Upper lobe of left lung (tissue), 4 donors: Measurements from ENCODE around the gene CSF1R.

ENCODE experiments used
- EP300 ChIP-seq, 4 donors: sonication (generic); formaldehyde crosslinking; IDR thresholded peaks; one replicate each; pipeline ENCODE4 v1.5.1; 2017; ENCODE audit warnings: antibody characterized with exemption in 4 of 4, control low read depth in 2 of 4
- POLR2A ChIP-seq, 4 donors: fragments of 450-650 bp; IDR thresholded peaks; one replicate each; pipeline ENCODE4 v1.5.1; 2016 to 2017; ENCODE audit warnings: antibody characterized with exemption in 4 of 4, mild to moderate bottlenecking in 2 of 4
- POLR2AphosphoS5 ChIP-seq, 2 donors: sonication (generic); formaldehyde crosslinking; IDR thresholded peaks; one replicate each; pipeline ENCODE4 v1.5.1; 2017; ENCODE audit warnings: antibody characterized with exemption in 2 of 2
- TF ChIP-seq, protein P1 (sequence below), 6 experiments: fragments of 450-650 bp in 4 of 6; fragments of 200-600 bp in 2 of 6; sonication (generic) in 2 of 6; IDR thresholded peaks; one replicate each; pipeline ENCODE4 v1.5.1; 2016 to 2019; ENCODE audit warnings: antibody characterized with exemption in 6 of 6

DNA sequence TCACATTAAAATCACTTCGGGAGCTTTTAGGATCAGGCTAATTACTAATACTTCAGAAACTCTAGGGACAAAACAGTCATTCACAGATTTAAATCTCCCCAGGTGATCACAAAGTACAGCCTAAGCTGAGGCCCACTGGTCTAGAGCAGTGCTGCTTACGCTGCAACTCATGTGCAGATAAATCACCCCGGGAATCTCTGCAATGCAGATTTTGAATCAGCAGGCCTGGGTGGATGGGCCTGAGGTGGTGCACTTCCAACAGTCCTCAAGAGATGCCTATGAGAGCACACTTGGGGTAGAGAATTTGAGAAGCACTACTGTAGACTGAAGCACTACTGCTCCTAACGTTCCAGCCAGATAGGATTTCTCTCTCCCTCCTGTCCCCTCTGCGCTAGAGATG is 28.4 kb downstream of the CSF1R start:
- TF ChIP-seq POLR2AphosphoS5 (IDR thresholded peaks at IDR 0.05) (no peak), EP300 (IDR thresholded peaks at IDR 0.05) (no peak), POLR2A (IDR thresholded peaks at IDR 0.05) (no peak)
- TF ChIP-seq, protein P1, sequence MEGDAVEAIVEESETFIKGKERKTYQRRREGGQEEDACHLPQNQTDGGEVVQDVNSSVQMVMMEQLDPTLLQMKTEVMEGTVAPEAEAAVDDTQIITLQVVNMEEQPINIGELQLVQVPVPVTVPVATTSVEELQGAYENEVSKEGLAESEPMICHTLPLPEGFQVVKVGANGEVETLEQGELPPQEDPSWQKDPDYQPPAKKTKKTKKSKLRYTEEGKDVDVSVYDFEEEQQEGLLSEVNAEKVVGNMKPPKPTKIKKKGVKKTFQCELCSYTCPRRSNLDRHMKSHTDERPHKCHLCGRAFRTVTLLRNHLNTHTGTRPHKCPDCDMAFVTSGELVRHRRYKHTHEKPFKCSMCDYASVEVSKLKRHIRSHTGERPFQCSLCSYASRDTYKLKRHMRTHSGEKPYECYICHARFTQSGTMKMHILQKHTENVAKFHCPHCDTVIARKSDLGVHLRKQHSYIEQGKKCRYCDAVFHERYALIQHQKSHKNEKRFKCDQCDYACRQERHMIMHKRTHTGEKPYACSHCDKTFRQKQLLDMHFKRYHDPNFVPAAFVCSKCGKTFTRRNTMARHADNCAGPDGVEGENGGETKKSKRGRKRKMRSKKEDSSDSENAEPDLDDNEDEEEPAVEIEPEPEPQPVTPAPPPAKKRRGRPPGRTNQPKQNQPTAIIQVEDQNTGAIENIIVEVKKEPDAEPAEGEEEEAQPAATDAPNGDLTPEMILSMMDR (IDR thresholded peaks at IDR 0.05) = no peak
